Activated CD8-positive, alpha-beta memory T cell treated with anti-CD3 and anti-CD28 coated beads for 48 hours (primary cell): ENCODE results near the gene KLHL18.
"Not testable (repeated sequence)": the region's sequence is repeated elsewhere in the genome, so short reads cannot be mapped to it uniquely, and the experiment has no call there.

ENCODE experiments used
- DNase-seq, 3 experiments: peaks; one replicate each; pipeline ENCODE4 v3.0.0-alpha.2; 2020; ENCODE audit warnings: low read depth in 2 of 3, low spot score in 2 of 3

The KLHL18 gene

DNA sequence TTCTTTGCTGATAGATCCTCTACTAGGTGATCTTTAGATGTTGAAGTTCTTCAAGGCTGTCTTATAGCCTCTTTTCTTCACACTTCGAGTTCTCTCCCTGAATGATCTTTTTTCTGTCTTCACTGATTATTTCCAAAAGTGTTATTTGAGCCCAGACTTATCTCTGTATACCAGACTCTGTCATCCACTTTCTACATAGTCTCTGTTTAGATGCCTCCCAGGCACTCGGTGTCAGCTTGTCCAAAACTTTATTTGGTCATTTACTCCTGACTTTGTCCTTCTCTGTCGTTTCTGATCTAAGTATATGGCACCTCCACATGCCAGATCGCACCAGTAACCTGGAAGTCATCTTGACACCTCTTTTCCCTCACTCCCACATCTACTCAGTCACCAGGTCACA is 27.6 kb downstream of the KLHL18 start:
- DNase-seq: no peak

DNA sequence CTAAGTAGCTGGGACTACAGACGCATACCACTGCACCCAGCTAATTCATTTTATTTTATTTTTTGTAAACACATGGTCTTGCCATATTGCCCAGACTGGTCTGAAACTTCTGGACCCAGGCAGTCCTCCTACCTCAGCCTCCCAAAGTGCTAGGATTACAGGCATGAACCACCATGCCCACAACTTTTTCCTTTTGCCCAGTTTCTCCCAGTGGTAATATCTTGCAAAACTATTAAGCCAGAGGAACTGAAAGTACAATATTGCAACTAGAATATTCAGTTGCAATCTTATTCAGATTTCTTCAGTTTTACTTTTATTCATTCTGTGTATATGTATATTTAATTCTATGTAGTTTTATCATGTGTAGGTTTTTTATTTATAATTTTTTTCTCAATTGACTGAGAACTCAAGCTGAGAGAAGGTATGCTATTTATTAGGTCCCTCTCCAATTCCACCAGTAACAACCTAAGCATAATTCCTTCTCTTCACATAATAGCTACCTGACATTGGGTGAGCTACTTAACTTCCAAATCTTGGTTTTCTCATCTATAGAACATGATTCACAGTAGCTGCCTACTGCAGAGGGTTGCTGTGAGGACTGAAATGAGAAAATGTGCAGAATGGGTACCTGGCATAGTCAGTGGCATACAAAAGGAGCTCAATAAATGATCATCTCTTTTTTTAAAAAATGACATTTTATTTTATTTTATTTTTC is 30.8 kb downstream of the KLHL18 start:
- DNase-seq: no peak

DNA sequence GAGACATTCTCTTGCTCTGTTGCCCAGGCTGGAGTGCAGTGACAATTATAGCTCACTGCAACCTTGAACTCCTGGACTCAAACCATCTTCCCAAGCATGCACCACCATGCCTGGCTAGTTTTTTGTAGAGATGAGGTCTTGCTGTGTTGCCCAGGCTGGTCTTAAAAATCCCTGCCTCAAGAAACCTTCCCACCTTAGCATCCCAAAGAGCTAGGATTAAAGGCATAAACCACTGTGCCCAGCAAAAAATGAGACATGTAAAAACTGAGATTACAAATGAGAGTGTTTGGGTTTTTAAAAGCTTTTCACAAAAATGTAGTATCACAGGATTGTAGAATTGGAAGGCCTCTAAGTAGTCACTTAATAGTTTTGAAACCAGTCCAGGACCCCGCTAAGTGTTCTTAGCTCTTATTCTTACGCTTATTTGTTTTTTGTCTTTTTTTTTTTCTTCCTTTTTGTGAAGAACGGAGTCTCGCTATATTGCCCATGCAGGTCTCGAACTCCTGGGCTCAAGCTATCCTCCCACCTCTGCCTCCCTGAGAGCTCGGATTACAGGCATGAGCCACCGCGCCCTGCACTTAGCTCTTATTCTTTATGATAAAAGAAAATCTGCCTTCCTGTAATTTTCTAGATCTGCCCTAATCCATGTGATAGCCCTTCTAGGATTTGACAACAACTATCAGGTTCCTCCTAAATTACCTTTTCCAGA is 31.5 kb downstream of the KLHL18 start:
- DNase-seq: no peak

DNA sequence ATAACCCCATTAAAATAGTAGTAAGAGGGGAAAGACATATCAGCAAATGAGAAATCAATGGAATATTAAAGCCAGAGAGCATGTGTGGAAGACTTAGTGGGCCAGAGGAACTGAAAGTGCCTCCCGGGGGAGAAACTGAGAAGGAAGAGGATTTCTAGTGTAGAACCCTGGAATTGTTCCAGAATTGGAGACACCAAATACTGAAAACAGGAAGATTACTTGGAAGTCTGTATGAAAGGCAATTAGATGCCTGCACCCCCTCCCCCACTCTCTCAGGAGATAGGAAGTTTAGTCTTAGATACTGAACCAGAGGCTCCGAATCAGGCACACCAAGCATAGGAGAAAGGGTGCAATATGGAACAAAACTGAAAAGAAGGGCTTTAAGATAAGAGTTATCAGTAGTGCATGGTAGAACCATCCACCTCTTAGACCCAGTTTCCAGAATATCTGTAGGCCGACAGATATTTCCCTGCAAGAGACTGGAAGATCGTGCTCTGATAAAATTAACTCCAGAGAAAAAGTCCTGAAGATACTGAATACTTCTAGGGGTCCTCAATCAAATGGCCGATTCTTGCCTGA is 32.4 kb downstream of the KLHL18 start:
- no peak for DNase-seq

DNA sequence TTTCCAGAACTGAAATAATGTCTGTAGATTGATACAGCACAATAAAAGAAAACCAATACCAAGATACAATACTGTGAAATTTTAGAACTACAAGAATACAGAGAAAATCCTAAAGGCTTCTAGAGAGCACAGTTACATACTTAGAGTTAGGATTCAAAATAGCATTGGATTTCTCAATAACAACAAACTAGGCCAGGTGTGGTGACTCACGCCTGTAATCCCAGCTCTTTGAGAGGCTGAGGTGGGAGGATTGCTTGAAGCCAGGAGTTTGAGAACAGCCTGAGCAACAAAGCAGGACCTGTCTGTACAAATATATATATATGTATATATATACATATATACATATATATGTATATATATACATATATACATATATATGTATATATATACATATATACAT is 33.4 kb downstream of the KLHL18 start:
- DNase-seq: not testable (repeated sequence)

DNA sequence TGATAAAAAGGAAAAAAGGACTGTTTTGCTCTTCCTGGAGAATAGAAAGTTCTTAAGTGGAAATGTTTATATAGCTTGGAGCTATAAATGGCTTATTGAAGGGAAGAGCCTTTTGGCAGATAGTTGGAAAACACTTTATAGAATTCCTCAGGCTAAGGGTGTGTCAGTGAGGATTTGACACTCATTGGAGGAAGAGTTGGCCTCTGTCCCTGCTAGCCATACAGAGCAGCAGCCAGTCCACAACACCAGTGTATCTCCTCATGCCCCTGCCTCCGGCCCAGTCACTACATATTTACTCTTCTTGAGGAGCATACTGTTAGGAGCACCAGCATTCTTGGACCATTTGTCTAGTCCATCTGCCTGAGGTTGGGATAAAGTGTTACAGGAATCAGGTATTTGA is 36.2 kb downstream of the KLHL18 start:
- no peak for DNase-seq

DNA sequence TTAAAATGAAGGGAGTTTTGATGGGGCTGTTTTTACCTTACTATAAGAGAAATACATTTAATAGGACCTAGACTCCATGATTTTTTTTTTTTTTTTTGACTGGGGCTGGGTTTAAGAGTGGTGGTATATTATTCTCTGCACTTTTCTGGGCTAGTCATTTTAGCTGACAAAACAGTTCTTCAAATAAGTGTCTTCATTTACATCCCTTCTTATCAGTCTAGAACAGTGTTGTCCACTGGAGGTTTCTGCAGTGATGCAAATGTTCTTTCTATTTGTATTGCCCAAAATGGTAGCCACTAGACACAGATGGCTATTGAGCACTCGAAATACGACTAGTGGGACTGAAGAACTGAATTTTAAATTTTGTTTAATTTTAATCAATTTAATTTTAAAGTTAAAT is 37.2 kb downstream of the KLHL18 start:
- no peak for DNase-seq

DNA sequence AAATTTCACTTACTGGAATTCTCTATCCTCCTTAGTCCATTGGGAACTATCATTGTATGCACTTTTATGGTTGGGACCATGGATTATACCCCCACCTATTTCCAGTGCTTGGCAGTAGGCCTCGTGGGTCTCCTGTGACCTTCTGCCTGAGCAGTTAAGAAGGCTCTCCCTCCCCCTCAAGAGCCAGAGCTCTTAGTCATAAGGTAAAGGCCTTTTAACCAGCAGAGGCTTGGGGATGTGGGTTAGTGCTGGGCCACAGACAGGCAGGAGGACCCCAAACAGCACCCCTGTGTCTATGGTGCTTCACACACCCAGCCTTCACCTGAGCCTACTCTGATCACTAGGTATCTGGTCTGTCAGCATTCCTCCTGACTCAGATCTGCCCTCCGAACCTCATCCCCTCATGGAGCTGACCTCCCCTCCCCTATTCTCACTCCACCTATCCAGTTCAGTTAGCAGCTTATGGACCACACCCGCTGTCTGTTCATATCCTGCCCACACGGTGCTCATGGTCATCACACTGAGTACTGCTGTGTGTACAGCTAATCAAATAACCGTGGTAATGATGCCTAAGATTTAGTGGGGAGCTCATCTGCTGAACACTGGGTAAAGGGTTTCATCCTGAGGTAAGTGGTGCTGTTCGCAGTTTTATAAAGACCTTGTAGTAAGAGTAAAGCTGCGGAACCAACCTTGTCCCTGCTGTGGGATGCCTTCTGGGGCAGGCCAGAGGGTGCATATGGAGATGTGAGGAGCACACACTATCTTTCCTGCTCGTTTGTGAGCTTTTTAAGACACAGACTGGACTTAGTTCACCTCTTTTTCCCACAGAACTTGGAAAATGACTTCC is 40.9 kb downstream of the KLHL18 start:
- no peak for DNase-seq

DNA sequence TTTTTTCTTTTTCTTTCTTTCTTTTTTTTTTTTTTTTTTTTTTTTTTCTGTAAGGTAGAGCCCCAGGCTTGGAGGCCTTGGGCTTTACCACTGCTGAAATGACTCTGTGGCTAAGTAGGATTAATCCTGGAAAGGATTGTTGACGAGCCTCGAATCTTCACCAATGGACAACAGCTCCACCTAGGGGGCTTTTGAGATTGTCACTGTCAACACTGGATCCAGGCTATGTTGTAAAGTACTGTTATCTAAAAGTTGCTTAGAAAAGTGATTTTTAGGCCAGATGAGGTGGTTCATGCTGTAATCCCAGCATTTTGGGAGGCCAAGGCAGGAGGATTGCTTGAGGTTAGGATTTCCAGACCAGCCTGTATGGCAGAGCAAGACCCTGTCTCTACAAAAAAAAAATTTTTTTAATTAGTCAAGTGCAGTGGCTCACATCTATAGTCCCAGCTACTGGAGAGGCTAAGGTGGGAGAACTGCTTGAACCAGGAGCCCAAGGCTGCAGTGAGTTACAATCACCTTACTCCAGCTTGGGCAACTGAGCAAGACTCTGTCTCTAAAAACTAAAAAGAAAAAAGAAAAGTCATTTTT is 41.6 kb downstream of the KLHL18 start:
- peak in 1 of 3 experiments; percentile 8 for DNase-seq

DNA sequence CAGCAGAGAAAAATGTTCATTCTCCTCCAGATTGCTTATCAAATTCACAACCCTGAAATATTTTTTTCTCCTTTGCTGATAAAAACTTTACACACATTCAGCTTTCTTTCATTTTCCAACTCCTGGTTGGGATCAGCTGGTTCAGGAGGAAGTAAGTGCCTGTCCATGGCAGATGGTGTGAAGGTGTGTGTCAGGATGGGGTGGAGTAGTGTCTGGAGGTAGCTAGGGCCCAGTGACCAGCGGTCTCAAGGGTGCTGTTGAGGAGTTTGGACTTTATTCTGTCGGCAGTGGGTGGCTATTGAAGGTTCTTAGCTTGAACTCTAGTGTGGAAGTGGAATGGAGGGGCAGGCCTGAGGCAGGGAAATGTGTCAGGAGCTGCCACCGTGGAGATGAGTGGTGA is 51.2 kb downstream of the KLHL18 start:
- no peak for DNase-seq

DNA sequence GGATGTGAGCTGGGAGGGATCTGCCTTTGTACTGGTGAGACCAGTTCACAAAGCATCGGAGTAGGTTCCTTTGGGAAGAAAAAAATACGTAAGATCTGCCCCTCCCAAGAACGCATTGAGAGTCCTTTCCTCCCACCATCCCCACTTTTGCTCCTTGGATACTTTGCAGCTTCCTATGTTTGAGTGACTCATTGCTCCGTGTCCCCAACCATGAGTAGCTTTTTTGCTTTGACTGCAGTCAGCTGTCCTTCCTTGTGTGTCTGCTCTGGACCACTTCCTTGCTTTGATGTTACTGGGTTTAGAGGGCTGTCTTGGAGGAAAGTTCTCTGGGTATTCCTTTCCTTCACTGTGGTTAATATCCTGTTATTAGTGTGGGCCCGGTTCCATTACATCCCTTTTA is 54.9 kb downstream of the KLHL18 start:
- no peak for DNase-seq

DNA sequence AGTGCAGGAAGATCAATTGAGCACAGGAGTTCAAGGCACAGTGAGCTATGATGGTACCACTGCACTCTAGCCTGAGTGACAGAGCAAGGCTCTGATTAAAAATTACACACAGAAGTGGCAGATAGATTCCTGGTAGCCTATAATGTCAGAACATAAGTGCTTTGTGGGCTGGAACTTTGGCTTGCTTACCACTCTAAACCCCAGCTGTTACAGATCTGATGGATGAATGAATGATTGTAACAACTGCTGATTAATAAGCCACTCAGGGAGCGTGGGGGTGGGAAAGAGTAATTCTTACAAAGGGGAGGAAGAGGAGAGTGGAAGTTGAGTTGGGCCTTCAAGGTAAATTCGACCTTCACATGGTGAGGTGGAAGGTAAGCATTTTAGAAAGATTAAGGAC is 57.2 kb downstream of the KLHL18 start:
- no peak for DNase-seq

DNA sequence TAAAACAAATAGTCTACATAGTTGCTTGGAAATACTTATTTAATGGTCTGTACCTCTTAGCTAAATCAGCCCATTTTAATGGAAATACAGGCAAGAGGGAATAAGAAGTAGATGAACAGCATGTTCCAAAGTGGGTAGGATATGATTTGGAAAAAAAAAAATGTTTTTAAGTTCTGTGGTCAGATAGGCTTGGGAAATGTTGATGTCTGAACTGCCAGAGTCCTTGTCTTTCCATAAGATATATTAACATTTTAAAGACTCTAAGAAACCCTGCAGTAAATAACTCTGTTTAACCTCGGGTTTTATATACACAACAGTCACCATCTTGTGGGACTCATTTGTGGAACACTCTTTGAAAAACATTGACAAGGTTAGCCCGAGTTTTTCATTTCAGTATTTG is 58.1 kb downstream of the KLHL18 start:
- no peak for DNase-seq

DNA sequence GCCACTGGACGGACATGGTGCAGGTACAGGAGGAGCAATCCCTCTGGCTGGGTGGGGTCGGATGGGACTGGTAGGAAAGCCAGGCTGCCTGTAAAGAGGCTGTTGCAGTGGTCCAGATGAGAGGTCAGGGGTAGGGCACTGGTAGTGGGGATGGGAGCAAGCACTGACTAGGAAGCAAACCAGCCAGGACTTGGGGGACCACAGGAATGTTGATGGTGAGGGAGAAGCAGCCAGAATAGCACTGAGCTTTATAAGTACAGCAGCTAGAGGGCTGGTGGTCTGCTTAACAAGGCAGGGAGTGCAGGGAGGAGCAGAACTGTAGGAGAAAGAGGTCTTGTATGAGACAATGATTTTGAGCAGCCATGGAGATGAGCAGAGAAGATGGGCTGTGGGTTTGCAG is 59.4 kb downstream of the KLHL18 start:
- no peak for DNase-seq

DNA sequence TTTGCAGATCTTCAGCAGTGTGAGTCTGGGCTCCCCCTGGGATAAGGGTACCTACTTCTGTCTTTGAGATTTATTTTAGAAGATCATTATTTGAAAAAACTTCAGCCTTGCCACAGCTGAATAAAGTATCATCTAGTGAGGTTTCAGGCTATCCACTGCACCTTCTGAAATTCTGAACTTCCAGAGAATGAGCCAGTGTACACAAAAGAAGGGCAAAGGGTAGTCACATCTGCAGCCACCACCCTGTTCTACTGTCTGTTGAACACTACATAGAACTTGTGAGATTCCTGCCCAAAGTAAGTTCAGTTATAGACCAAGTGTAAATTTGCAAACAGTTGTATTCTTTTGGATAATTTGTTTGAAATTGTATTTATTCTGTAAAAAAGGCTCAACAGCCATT is 60.1 kb downstream of the KLHL18 start:
- no peak for DNase-seq

DNA sequence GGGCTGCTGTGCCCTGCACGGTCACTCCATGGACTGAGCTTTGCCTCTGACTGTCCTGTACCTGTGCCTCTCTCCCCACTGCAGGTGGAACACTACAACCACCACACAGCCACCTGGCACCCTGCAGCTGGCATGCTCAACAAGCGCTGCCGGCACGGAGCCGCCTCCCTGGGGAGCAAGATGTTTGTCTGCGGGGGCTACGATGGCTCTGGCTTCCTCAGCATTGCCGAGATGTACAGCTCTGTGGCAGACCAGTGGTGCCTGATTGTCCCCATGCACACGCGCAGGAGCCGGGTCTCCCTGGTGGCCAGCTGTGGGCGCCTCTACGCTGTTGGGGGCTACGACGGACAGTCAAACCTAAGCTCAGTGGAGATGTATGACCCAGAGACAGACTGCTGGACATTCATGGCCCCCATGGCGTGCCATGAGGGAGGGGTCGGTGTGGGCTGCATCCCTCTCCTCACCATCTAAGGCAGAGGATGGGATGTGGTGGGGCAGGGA is 60.8 kb downstream of the KLHL18 start:
- no peak for DNase-seq

DNA sequence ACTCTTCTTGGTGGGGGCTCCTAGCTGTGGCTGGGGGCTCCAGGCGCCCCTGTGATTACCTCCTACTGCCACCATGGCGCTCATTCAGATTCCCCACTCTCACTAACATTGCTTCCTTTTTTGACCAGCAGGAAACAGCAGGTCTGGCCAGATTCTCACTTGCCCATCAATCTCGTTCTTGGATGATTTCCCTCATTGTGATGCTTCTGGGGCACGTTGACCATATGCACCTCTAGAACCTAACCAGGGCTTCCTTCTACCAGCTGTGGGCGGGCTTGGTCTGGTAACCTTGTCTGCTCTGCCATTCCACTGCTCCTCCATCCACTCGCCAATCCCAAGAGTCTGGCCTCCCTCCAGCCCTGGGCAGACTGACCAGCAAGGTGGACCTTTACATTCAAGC is 62.2 kb downstream of the KLHL18 start:
- no peak for DNase-seq

DNA sequence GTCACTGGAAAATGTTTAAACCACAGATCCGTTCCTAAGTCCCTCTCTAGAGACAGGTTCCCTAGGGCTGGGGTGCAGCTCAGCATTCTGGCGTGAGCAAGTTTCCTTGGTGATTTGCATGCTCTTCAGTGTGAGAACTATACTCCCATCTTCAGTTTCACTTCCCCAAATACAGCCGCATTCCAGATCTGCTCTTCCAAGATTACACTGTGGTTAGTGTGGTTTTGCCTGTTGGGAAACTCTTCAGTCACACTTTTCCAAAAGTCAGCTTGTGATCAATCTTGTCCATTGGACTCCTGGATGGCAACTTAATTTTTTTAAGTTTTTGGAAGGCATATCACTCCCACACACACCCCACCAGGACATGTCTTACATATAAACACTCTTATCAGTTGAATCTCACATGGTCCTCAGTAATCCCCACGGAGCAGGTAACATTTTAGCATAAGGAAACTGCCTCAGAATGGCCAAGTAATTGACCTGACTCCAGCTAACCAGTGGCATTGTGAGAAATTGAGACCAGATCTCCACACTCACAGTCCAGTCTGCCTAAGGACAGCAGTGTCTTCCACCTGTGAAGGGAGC is 64.6 kb downstream of the KLHL18 start:
- DNase-seq: no peak

DNA sequence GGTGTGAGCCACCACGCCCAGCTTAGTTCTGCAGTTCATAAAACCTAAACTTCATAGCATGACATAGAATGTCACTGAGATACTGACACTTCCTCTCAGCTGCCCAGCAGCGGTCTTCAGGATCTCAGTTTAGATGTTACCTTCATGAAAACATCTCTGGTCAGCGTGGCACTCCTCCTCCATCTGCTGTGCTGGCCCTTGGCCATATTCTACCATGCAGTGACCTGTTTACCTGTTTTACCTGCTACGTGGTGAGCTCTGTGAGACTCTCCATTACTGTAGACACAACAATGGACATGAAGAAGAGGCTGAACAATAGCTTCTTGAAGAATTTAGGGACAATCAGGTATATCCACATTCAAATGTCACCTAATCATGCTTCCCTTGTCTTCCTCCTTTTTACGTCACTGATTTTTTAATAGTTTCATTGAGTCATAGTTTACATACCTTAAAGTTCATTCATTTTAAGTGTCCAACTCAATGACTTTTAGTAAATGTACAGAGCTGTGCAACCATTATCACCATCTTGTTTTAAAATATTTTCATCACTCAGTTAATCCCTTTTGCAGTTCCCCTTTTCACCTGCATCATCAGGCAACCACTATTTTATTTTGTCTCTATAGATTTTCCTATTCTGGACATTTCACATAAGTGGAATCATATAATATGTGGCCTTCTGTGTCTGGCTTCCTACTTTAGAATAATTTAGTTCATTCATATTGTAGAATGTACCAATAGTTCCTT is 65.8 kb downstream of the KLHL18 start:
- DNase-seq: no peak

DNA sequence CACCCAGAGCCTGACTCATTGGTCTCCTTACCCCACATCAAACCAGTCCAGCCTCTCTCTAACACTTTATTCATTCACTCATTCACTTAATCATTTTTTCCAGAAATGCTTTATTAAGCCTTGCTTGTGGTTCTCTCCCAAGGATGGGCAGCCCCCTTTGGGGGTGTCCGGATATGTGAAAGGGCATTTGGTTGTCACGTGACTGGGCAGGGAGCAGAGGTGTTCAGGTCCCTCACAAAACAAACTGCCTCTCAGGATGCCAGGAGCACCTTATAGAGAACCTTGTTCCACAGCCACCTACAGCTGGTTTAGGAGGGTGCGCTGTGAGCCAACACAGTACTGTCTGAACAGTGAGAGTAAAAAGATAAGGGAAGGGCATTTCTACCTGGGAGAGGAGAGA is 72.3 kb downstream of the KLHL18 start:
- DNase-seq: no peak
